HEK293T (cell line): ENCODE results near the gene CXCL17.

ENCODE experiments used
- BHLHE40 ChIP-seq: fragments of 450-650 bp; IDR thresholded peaks from 2 replicates; pipeline ENCODE4 v1.6.1; 2016; ENCODE audit warnings: mild to moderate bottlenecking, moderate library complexity, borderline replicate concordance
- FOXA1 ChIP-seq: fragments of 450-650 bp; IDR thresholded peaks from 2 replicates; pipeline ENCODE4 v1.6.1; 2016; ENCODE audit warnings: mild to moderate bottlenecking
- FOXM1 ChIP-seq: fragments of 450-650 bp; IDR thresholded peaks from 2 replicates; pipeline ENCODE4 v1.6.1; 2017; ENCODE audit warnings: mild to moderate bottlenecking, borderline replicate concordance
- HDGF ChIP-seq: fragments of 450-650 bp; IDR thresholded peaks from 2 replicates; pipeline ENCODE4 v1.6.1; 2017; ENCODE audit warnings: antibody characterized with exemption, borderline replicate concordance
- NFRKB ChIP-seq: fragments of 450-650 bp; IDR thresholded peaks from 2 replicates; pipeline ENCODE4 v1.6.1; 2016; ENCODE audit warnings: mild to moderate bottlenecking, moderate library complexity
- SUZ12 ChIP-seq: fragments of 450-650 bp; IDR thresholded peaks from 2 replicates; pipeline ENCODE4 v1.6.1; 2016; ENCODE audit warnings: mild to moderate bottlenecking
- TARDBP ChIP-seq: fragments of 450-650 bp; IDR thresholded peaks from 2 replicates; pipeline ENCODE4 v1.6.1; 2016
- ZNF384 ChIP-seq: fragments of 450-650 bp; IDR thresholded peaks from 2 replicates; pipeline ENCODE4 v1.6.1; 2016
- TF ChIP-seq, protein P1 (sequence below): fragments of 450-650 bp; IDR thresholded peaks from 2 replicates; pipeline ENCODE4 v1.6.1; 2016

DNA sequence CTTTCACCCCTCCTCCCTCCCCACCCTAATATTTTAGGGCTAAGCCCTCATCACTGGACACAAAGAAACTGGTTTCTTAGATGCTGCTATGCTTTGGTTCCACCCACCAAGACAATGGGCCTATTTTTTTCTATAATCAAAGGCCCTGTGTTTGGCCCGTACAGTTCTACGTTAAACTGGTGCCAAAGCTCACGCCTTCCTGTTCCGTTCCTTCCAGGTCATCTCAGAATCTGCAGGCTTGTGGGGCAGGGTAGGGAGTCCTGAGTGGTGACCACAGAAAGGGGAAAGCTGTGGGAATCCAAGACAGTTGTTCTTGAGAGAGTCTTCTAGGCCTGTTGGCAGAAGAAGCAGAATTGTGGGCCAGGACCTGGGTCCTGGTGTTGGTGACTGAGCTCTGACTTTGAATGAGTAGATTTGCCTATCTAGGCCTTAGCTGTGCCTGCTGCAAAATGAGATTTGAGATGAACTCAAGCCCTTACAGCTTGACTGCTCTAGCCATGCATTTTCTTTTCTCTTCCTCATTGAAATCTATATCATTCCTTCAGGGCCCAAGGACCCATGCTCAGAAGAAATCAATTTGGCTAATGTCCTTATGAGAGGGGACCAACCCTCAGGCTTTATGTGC, 19.1 kb upstream of the CXCL17 start:
- TF ChIP-seq SUZ12 = no peak
- TF ChIP-seq NFRKB = no peak
- no peak for TF ChIP-seq BHLHE40
- no peak for TF ChIP-seq FOXA1
- TF ChIP-seq TARDBP = no peak
- no peak for TF ChIP-seq HDGF
- TF ChIP-seq ZNF384 = no peak
- TF ChIP-seq, protein P1, sequence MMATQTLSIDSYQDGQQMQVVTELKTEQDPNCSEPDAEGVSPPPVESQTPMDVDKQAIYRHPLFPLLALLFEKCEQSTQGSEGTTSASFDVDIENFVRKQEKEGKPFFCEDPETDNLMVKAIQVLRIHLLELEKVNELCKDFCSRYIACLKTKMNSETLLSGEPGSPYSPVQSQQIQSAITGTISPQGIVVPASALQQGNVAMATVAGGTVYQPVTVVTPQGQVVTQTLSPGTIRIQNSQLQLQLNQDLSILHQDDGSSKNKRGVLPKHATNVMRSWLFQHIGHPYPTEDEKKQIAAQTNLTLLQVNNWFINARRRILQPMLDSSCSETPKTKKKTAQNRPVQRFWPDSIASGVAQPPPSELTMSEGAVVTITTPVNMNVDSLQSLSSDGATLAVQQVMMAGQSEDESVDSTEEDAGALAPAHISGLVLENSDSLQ = no peak
- TF ChIP-seq FOXM1 = no peak
